Measurements from ENCODE around the gene TMEM18.

Gene TMEM18

GRCh38 chr2:650343-651310, 26.6 kb downstream of the TMEM18 start:
- DNase-seq: no peak

DNA sequence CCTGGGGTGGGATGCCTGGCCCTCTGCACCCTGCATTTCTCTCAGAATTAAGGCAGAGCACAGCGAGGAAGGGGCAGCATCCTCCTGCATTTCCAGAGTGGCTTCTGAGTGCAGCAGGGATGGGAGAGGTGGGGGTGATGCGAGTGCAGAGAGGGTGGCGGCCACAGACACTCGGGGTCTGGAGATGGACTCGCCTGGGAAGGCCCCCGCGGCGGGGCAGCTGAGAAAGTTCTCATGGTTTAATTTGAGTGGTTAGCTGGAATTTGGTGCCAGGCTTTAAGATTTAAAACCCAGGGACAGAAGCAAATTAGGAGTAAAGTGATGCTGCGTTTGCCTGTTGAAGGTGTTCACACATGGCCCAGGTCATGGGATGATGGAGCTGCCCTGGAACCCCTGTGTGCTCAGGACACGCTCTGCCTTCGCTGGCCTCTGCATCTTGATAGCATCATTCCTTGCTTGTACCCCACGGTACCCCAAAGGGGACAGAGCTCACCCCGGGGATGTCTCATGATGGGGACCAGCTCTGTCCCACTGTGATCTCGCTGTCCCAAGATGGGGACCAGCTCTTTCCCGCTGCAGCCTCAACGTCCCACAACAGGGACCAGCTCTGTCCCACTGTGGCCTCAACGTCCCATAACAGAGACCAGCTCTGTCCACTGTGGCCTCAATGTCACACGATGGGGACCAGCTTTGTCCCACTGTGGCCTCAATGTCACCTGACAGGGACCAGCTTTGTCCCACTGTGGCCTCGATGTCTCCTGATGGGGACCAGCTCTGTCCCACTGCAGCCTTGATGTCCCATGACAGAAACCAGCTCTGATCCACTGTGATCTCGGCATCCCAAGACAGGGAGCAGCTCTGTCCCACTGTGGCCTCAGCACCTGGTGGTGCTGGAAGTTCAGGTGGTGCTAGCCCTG, 27.5 kb downstream of the TMEM18 start:
- no peak for DNase-seq

GRCh38 chr2:648476-649424, 28.5 kb downstream of the TMEM18 start:
- DNase-seq: no peak

DNA sequence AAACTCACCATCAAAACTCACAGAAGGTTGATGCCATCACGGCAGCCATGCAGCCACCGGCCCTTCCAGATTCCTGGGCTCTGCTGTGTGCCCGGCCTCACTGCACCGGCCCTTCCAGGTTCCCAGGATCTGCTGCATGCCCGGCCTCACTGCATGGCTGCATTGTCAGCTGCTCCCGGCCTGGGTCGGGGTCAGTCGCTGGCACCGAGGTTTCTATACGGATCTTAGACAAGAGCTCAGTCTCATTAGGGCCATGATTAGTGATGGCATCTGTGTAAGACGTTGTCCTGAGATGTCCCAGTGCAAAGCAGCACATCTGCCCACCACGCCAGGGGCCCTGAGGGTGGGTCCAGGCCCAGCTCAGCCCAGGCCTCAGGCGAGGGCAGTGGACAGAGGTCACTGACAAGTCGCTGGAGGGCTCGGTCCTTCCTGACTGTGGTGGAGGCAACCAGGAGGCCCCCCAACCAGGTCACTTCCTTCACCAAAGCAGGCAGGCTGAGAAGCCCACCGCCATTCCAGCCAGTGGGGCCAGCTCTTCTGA, 29.4 kb downstream of the TMEM18 start:
- DNase-seq: no peak

DNA sequence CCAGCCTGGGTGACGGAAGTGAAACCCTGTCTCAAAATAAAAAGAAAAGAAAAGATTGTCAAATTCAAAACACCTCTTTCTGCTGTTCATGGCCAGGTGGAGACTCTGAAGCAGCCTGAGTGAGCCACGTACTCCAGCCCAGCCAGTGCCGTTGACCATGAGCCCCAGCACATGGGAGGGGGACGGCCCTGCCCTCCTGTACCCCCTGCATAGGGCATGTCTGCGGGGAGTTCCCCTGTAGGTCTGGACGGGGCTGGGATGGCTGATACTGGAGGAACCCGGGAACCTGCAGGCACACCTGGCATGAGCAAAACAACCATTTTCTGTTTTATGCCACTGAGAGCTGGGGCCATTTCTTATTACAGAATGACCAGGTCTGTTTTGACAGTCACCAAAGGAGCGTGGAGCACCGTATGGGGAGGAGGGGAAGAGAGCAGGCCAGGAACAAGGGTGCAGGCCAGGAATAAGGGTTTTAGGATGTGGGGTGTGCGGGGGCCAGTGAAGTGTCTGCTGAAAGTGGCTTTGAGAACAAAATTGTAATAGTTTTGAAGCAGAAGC, 30.1 kb downstream of the TMEM18 start:
- no peak for DNase-seq

GRCh38 chr2:644871-645270, 32.3 kb downstream of the TMEM18 start:
- no peak for DNase-seq

DNA sequence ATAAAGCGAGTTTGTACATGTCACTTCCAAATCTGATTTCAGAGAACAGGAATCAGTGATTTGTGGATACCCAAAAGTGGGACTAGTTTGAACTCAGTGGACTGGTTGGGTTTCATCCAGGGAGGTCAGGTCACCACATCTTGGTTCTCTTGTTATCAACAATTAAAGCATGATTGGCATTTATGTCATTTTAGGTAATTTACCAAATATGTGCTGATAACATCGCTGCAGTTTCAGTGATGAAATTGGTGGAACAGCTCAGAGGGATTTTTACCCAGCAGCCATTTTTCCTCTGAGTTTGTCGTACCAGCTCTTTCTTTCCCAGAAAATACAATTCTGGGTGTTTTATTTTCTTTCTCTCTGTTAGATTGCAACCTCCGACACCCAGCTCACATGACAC, 33.4 kb downstream of the TMEM18 start:
- no peak for DNase-seq

- DNase-seq: no peak
Observed at GRCh38 chr2:643334-643733, 33.9 kb downstream of the TMEM18 start.

DNA sequence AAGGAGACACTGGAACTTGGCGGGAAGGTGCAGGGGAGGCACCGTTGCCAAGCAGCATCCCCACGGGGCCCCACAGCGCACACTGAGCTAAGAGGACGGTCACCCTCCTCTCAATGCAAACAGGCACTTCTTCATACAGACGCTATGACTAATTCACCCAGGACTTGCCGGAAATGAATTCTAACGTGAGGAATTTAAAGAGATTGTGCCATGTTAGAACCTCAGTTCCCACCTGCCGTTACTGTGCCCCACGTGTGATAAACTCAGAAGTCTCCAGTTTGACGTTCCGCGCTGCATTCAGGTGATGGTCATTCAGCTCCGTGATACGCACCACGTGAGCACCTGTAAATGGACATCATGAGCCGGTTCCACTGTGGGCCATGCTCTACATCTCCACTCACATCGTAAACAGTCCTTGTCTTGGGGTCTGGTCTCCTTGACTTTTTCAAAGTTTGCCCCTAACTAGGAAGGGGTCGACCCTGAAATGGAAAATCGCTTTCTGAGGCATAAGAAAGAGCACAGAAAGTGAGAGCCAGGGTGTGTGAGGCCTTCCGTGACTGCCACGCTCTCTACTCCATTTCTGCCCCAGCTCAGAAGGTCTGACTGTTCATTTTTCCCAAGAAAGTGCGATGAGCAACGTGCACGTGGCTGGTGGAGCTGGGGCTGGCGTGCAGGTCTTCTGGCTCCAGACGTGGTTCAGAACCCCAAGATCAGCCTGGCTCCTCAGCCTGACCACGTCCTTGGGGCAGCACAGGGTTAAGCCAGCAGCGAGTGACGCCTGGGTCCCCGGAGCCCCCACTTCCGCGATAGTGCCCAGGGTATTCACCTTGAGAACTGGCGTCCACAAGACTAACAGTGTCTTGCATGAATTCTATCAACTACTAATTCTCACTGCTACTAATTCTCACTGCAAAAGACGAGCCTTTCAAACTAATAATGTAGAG, 35.1 kb downstream of the TMEM18 start:
- no peak for DNase-seq

DNA sequence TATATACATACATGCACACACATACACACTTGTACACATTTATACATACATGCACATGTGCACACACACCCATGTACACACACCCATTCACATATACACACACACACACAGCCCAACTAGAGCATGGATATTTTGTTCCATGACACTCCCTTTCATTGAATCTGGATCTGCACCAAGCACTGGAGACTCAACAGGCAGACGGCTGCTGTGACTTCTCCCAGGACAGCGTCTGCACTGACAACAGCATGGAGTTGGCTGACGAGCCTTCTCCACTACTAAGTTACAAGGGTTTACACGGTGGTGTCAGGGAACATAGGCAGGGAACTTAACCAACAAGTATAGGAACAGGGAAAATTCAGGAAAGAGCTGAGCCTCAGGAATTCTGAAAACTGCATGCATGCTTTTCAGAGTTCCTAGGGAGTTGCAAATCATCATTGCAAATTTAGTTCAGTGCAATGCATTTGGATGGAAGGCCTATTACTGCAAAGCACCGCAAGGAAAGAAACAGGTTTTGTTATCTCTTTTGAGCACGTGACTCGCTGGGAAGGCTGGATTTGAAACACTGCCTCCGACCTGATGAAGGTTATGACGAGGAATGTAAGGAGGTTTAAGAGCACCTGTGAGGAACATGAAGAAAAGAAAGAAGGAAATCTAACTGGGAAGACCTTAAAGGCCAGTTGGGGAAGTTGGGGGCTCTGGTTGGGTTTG, 35.9 kb downstream of the TMEM18 start:
- no peak for DNase-seq

- no peak for DNase-seq
Observed at GRCh38 chr2:639703-640102, 37.5 kb downstream of the TMEM18 start.

DNA sequence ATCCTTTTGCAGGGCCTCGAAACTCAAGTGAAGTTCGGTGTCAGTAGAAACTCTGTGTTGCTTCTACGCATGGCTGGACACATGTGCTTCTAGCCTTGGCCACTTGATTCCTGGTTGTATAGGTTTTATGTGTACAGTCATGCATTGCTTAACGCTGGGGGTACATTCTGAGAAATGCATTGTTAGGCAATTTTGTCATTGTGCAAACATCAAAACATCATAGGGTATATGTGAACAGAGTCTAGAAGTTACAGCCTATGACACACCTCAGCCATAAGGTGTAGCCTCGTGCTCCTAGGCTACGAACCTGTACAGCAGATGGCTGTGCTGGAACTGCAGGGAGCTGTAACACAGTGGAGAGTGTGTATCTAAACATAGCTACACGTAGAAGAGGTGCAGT, 39.4 kb downstream of the TMEM18 start:
- no peak for DNase-seq

DNA sequence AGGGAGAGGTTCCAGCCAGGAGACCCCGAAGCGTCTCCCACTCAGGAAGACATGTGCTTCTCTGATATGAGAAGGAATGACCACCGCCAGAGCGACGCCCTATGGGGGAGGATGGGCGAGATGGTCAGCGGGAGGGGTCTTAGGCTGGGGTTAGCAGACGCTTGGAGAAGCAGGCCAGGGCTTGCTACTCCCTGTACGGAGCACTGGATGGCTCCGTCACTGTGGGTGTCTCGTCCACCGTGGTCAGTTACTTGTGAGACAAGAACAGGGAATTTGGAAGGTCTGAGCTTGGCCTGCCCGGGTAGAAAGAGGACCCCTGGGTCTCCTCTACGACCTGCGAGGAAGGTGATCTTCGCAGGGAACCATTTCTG, 39.8 kb downstream of the TMEM18 start:
- no peak for DNase-seq

- peak; percentile 77 for DNase-seq
Observed at GRCh38 chr2:636641-637405, 40.4 kb downstream of the TMEM18 start.

DNA sequence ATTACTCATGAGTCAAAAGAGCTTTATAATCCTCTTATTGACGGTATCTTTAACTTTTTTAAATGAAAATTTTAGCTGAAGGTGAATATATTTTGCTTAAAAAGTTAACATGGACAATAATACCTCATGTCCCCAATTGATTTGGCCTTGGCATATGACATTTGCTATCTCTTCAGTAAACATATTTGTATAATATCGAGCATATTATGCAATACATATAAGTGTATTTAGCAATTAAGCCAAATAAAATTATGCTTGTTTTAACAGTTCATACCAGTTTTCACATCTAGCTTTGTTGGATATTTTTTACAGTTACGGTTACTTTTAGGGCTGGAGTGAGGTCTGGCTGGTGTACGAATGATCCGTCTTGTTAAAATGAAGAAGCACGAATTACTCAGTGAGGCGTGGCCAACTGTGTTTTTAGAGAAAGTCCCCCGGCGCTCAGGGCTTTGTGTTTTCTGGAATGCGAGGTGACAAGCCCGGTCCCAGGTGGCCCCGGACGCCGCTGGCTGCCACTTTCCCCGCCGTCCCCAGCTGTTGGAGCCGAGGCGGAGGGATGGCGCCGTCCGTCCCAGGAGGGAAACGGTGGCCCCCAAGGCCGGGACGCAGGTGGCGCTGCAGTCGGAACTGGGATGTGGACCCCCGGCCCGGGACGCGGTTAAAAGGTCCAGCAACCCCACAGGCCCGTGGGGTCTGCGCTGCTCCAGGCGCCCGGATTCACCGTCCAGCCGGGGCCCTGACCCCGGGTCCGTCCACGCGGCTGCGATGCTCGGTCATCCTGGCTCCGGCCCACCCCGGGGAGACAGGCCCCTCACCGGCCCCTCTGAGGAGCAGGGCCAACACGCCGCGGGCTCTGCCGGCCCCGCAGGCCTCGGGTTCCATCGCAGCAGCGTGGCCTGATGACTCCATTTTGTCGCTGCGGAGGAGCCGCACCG, 41.3 kb downstream of the TMEM18 start:
- DNase-seq: no peak

- no peak for DNase-seq
Observed at GRCh38 chr2:634636-635388, 42.4 kb downstream of the TMEM18 start.

DNA sequence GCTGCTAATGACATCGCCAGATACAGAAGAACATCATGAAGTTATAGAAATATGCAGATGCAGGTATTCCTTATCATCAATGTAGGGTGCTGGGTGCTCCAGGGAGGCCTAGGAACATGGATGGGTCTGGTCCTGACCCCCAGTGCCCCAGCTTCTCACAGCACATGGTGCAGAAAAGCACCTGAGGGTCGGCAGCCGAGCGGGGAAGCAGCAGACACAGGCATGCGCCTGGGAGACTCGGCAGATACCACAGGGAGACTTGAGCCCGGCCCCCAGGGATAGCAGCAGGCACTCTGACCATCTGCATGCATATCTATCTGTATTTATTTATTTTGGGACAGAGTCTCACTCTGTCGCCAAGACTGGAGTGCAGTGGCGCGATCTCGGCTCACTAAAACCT, 43.2 kb downstream of the TMEM18 start:
- no peak for DNase-seq

All from hematopoietic multipotent progenitor cell treated with erythropoietin and hydrocortisone succinate and interleukin-3 and kit ligand, for 4 days (in vitro differentiated cells).